Peyer's patch (tissue), 4 donors: ENCODE results near the gene RO60. TPM values are rescaled to one million over a fixed set of nuclear protein-coding genes. Genes with fewer than 3 reads are reported as not detected.

Experiments used
- DNase-seq, 3 donors: peaks; one replicate each; pipeline ENCODE4 v3.0.0-alpha.2; 2017 to 2019
- H3K27ac ChIP-seq, 4 donors: fragments of 200-600 bp; sonication (generic); one replicate each; pipeline ENCODE4 v1.5.1; 2016 to 2019
- H3K27me3 ChIP-seq, 2 donors: fragments of 200-600 bp; sonication (generic); one replicate each; pipeline ENCODE4 v1.5.1; 2019
- H3K36me3 ChIP-seq, 3 donors: fragments of 200-600 bp; sonication (generic); one replicate each; pipeline ENCODE4 v1.5.1; 2016 to 2019
- H3K4me1 ChIP-seq, 4 donors: fragments of 200-600 bp; sonication (generic); one replicate each; pipeline ENCODE4 v1.5.1; 2016 to 2019
- H3K4me3 ChIP-seq, 4 donors: fragments of 200-600 bp; sonication (generic); 1 replicate in 3 of 4; 2 replicates in 1 of 4; pipeline ENCODE4 v1.5.1; 2016 to 2019; ENCODE audit warnings: mild to moderate bottlenecking in 1 of 4
- H3K9me3 ChIP-seq, 4 donors: fragments of 200-600 bp; sonication (generic); one replicate each; pipeline ENCODE4 v1.5.1; 2016 to 2019; ENCODE audit warnings: mild to moderate bottlenecking in 1 of 4
- CTCF ChIP-seq, 6 experiments: fragments of 450-650 bp in 4 of 6; fragments of 200-600 bp in 2 of 6; sonication (generic) in 1 of 6; IDR thresholded peaks; one replicate each; pipeline ENCODE4 v1.5.1; 2017 to 2019; ENCODE audit warnings: antibody characterized with exemption in 6 of 6, mild to moderate bottlenecking in 3 of 6, moderate library complexity in 1 of 6
- POLR2A ChIP-seq, 2 donors: fragments of 450-650 bp; IDR thresholded peaks; one replicate each; pipeline ENCODE4 v1.5.1; 2017; ENCODE audit warnings: antibody characterized with exemption in 2 of 2, mild to moderate bottlenecking in 2 of 2, moderate library complexity in 2 of 2
- total RNA-seq, 4 donors: library from RNA; depleted of rRNA; stranded (reverse); fragments of >200 nt; gene quantifications; one replicate each; pipeline ENCODE4 v1.1.0, GENCODE V29; 2016

The RO60 gene
- total RNA-seq, 4 donors from 2014 or later, result 33.0 to 55.9 (median 47.0) TPM

- Histone ChIP-seq H3K27ac (no peak overlapping the region), H3K4me3 (no peak overlapping the region), H3K9me3 (no peaks in the 10 kb centered on the region), H3K36me3 (peaks cover 0 to 4% (median 0%) of the 10 kb centered on the region in 3 donors), H3K4me1 (peaks cover 0 to 16% (median 6%) of the 10 kb centered on the region in 4 donors), H3K27me3 (no peaks in the 10 kb centered on the region)
- TF ChIP-seq CTCF (IDR thresholded peaks at IDR 0.05), result no peak
- no peak for TF ChIP-seq POLR2A (IDR thresholded peaks at IDR 0.05)
- no peak for DNase-seq
These were observed 6.5 kb downstream of the RO60 start for GRCh38 chr1:193065954-193066353.

GRCh38 chr1:193066606-193067005, 7.2 kb downstream of the RO60 start:
- H3K27ac ChIP-seq, result no peak overlapping the region
- no peak for DNase-seq
- H3K9me3 ChIP-seq, result no peaks in the 10 kb centered on the region
- no peak overlapping the region for H3K4me3 ChIP-seq
- TF ChIP-seq POLR2A (IDR thresholded peaks at IDR 0.05) (no peak), CTCF (IDR thresholded peaks at IDR 0.05) (no peak)
- no peaks in the 10 kb centered on the region for H3K27me3 ChIP-seq
- H3K36me3 ChIP-seq, result peaks cover 0 to 4% (median 0%) of the 10 kb centered on the region in 3 donors
- H3K4me1 ChIP-seq, result peaks cover 0 to 9% (median 5%) of the 10 kb centered on the region in 4 donors

DNA sequence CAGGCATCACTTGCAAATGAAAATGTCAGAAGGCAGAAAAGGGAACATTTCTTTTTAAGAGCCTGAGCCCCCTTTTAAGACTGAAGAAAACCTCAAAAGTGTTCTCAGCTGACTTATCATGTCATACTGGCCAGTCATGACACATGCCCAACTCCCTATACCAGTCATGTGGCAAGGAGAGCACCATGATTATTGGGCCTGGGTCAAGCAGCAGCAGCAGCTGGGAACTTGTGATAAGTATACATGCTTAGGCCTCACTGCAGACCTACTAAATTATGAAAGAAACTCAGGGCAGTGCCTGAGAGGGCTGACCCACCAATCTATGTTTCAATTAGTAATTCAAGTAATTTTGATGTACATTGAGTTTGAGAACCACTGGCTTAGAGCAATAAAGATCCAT, 8.6 kb downstream of the RO60 start:
- TF ChIP-seq POLR2A (IDR thresholded peaks at IDR 0.05) (no peak), CTCF (IDR thresholded peaks at IDR 0.05) (no peak)
- Histone ChIP-seq H3K27me3 (no peaks in the 10 kb centered on the region), H3K4me3 (peak overlapping the region in 1 of 4 donors; percentile 4), H3K9me3 (no peaks in the 10 kb centered on the region), H3K27ac (no peak overlapping the region), H3K4me1 (peaks cover 0 to 9% (median 2%) of the 10 kb centered on the region in 4 donors), H3K36me3 (peaks cover 0 to 4% (median 0%) of the 10 kb centered on the region in 3 donors)
- no peak for DNase-seq

DNA sequence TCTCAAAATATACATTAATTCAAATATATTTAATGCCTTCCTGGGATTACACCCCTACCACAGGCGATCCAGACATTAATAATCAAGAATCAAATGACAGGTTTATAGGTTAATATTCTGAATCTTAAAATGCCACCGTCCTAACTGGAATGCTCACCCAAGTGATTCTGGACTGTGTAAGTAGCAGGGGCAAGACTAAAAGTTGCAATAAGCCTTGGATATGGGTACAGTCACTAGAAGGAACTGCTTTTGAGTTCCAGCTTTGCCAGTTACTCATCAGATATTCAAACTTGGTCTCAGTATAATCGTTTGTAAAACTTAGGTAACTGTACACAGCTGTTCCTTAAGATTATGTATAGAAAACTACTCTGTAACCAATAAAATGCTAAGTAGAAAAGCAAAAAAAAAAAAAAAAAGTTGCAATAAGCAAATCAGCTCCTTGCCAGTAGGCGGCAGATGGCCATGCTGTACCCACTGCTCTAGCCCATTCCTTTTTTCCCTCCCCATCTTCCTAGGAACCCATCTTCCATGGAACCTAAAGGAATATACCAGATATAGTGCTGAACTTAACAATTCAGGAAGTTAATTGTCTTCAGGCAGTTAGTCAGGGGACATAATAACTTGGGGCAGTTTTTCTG, 10.5 kb downstream of the RO60 start:
- Histone ChIP-seq H3K4me3 (no peak overlapping the region), H3K9me3 (no peaks in the 10 kb centered on the region), H3K27ac (no peak overlapping the region), H3K4me1 (peaks cover 0 to 9% (median 2%) of the 10 kb centered on the region in 4 donors), H3K36me3 (peaks cover 0 to 4% (median 0%) of the 10 kb centered on the region in 3 donors), H3K27me3 (no peaks in the 10 kb centered on the region)
- peak in 2 of 6 experiments; percentile 11 to 14 for TF ChIP-seq CTCF (IDR thresholded peaks at IDR 0.05)
- TF ChIP-seq POLR2A (IDR thresholded peaks at IDR 0.05), result no peak
- no peak for DNase-seq

DNA sequence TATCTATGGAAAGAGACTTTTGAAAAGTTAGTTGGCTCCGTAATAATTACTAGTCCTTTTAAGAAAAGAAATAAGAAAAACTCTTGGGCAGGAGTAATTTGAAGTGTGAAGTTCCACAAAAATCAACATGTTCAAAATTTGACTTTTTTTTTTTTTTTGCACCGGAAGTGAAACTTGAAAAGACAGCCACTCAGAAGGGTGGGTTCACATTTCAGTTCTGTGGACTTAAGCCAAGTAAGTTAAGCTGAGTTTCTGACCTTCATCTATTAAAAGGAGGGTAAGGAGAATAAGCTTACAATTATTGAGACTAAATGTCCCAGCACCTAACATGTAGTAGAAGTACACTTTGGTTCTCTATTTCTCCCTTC, 11.0 kb downstream of the RO60 start:
- Histone ChIP-seq H3K4me1 (peaks cover 0 to 9% (median 2%) of the 10 kb centered on the region in 4 donors), H3K36me3 (peaks cover 0 to 4% (median 0%) of the 10 kb centered on the region in 3 donors), H3K9me3 (no peaks in the 10 kb centered on the region), H3K4me3 (no peak overlapping the region), H3K27ac (peak overlapping the region in 1 of 4 donors; percentile 3), H3K27me3 (no peaks in the 10 kb centered on the region)
- DNase-seq, result no peak
- no peak for TF ChIP-seq CTCF (IDR thresholded peaks at IDR 0.05)
- no peak for TF ChIP-seq POLR2A (IDR thresholded peaks at IDR 0.05)
